GM12892 (cell line): ENCODE data around the gene LHX4.

Experiments used
- POLR2A ChIP-seq: IDR thresholded peaks from 2 replicates; pipeline ENCODE4 v1.6.1; 2011; ENCODE audit warnings: low read depth, low read length, control low read depth
- POLR2AphosphoS5 ChIP-seq: IDR thresholded peaks from 2 replicates; pipeline ENCODE4 v1.6.1; 2011; ENCODE audit warnings: low read depth, low read length, control low read depth
- TAF1 ChIP-seq: IDR thresholded peaks from 2 replicates; pipeline ENCODE4 v1.6.1; 2011; ENCODE audit warnings: low read depth, mild to moderate bottlenecking, control low read depth, low read length, borderline replicate concordance

DNA sequence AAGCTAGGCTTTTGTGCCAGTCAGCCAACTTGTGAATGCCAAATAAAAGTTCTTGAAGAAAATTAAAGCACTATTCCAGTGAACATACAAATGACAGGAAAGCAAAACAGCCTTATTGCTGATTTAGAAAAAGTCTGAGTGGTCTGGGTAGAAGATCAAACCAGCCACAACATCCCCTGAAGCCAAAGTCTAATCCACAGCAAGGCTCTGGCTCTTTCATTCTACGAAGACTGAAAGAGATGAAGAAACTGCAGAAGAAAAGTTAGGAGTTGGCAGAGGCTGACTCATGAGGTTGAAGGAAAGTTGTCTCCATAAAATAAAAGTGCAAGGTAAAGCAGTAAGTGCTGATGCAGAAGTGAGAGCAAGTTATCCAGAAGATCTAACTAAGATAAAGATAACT, 65.9 kb downstream of the LHX4 start:
- TF ChIP-seq POLR2A (no peak), POLR2AphosphoS5 (no peak), TAF1 (no peak)
